Activated CD8-positive, alpha-beta memory T cell treated with anti-CD3 and anti-CD28 coated beads for 48 hours (primary cell): ENCODE measurements around the gene INKA2.

Source experiments
- DNase-seq, 3 experiments: peaks; one replicate each; pipeline ENCODE4 v3.0.0-alpha.2; 2020; ENCODE audit warnings: low read depth in 2 of 3, low spot score in 2 of 3

Gene INKA2

DNA sequence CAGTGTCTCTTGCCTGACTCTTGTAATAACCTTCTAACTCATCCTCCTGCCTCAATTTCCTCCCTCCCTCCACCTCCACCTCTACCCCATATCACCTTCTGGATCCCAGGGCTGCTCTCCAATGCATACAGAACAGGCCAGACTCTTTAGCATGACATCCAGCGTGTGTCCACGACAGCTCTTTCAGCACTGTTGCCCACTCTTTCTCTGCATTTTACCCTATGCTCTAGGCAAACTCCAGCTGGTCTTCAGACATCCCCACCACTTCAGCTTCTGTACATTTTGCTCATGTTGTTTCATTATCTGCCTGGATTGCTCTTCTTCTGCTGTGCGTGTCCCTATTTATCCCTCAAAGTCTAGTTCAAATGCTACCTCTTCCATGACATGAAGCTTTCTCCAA is 4.8 kb downstream of the INKA2 start:
- no peak for DNase-seq

DNA sequence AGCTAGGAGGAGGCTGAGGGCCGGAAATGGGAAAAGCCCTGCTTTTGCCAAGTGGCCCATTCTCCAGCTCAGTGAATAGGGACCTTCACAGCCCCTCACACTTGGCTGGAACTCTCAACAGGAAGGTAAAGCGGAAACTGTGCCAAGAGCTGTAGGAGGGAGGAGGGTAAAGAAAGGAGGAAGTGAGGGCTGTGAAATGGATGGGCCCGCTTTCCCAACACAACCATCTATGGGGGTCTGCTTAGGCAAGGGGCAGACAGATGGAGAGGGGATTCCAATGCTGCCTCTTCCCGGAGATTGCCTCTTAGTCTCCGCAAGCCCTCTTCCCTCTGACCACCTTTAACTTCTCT is 5.2 kb downstream of the INKA2 start:
- DNase-seq: no peak

DNA sequence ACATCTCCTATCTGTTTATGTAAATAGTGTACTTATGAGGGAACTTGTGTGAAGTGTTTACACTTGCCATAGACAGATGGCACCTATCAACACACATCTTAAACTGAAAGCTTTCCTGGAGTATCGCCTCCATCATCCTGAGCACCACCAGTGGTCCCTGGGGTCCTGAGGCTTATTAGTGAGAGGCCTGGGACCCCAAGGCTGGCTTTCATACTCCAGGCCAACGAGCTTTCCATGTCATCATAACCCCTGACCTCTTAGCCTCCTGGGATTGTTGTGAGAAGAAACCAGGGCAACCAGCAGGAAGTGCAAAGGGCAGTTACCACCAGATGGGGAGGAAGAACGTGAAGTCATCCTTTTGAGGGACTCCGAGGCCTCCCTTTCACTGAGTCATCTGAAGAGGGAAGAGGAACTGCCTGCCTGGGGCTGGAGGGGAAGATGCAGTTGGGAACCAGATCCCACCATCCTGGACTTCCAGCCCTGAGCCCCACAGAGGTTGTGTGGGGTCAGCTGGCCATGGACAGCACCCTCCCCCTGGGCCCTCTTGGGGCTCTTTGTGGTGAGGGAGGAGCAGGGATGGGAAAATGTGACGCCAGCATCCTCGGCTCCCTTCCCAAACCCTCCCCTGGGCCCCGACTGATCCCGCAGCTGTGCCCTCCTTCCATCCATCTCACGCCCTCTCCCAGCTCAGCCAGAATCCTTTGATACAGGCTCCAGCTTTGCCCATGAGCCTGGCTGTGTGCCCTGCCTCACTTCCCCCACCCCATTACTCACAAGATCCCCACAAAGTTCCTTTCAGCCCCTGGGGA is 5.8 kb downstream of the INKA2 start:
- no peak for DNase-seq

DNA sequence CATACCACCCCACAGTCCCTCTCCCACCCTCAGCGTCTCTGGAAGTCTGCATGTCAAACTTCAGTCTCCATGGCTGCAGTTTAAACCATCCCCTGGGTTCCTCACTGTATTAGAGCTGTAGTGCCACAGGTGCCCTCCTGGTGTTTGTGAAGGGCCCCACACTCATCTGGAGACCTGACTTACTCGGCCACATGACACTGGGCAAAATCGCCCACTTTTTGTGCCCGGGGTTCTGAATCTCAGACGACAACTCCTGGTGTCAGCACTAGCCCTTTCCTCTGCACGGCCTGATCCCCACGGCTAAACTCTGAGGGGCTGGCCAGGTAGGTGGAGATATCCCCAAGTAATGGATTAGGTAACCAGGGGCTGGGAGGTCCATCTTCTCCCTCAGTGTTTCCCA is 6.5 kb downstream of the INKA2 start:
- no peak for DNase-seq

DNA sequence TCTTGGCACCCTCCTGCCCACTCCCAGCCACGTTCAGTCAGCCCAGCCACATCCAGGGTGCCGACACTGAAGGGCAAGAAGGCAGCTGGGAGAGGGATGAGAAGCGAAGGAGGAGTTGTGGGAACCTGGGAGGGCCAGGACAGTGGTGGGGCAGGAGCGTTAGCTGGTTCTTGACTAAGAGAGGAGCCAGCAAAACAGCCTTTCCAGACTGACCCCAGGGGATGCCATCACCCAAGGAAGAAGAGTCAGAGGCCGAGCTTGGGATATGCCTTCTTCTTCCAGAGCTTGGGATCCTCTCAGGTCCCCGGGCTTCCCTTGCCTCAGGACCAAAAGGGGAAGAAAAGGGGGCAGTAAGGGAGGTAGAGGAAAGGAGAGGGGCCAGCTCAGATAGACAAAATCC is 7.2 kb downstream of the INKA2 start:
- DNase-seq: no peak

DNA sequence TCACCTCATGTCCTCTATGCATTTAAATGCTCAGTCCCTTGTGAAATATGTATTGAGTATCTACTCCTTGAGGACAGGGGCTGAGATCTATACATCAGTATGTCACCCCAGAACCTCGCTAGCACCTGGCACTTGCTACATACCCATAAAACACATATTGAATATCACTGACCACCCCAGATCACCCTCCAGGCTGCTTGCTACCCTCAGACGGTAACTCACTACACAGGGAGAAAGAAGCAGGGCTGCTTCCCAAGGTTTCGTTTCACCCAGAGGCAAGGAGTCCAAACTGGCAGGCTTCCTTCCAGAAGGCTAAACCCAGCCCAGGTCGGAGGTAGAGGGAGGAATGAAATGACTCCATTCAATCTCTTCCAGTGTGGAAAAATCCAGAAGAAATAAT is 8.5 kb downstream of the INKA2 start:
- DNase-seq: no peak

DNA sequence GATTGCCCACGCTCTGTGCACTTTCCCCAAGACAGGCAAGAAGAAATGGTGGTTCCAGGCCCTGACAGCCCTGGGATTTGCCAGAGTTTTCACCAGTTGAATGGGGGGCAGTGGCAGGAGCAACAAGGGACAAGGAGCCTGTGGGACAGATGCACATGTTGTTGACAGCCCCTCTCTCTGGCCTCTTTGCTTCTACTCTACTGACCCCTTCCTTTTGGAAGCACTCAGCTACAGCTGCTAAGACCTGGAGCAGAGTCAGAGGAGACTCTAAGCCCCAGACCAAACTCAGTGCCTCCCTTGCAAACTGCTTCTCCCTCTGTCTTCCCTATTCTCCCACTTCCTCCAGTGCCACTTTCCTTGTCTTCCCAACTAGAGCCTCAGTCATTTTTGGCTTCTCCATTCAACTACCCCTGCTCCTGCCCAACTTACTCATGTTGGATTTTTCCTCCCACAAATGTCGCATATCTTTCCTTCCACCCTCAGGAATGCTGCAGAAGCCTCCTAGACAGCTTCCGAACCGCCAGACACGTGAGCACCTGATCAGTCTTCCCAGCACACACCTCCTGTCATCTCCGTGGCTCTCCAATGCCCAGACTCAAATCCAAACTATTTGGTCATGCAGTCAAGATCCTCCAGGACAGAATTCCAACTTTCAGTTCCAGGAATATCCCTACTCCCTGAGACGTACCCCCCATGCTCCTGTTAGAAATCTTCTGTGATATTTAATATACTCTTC is 9.1 kb downstream of the INKA2 start:
- no peak for DNase-seq

DNA sequence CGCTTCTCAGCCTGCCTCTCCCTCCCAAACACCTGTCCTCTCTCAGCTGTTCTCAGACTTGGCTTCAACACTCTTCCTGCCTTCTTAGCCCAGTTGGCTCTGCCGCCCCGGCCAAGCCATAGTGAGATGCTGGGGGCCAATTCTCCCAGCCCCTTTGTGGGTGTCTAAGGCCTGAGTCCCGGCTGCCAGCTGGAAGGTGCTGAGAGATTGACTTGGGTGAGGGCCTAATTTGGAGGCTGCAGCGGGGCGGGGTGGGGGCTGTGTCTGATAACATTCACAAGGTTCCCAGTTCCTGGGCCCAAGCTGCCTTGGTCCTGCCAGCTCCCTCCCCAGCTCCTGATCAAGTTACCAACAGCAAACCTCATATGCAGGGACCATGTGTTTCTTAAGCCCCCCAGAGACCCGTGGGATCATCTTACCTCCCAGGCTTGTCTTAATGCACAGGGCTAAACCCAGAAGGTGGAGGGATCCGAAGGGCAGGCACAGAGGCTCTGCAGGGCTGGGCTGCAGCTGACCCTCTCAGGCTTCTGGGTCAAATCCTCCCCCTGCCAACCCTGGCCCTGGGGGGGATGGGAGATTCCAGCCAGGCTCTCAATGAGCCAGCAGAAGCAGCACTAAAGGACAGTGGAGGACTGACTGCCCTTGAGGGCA is 9.8 kb downstream of the INKA2 start:
- DNase-seq: no peak

DNA sequence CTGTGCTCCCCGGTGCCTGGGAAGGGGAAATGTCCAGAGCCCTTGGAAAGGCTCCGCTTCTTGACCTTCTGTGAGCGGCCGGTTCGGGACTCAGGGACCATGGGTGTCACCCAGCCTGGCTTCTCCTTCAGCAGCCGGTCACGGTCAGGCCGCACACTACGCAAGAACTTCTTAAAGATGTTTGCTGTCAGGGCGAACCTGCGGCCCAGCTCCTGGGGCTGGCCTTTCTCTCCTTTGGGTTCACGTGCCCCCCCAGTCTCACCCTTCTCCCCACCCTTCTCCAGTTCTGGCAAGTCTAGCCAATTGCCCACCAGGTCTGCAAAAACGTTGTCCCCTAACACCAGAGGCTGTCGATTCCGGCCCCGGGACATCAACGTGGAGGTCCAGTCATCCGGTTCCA is 12.1 kb downstream of the INKA2 start:
- no peak for DNase-seq

DNA sequence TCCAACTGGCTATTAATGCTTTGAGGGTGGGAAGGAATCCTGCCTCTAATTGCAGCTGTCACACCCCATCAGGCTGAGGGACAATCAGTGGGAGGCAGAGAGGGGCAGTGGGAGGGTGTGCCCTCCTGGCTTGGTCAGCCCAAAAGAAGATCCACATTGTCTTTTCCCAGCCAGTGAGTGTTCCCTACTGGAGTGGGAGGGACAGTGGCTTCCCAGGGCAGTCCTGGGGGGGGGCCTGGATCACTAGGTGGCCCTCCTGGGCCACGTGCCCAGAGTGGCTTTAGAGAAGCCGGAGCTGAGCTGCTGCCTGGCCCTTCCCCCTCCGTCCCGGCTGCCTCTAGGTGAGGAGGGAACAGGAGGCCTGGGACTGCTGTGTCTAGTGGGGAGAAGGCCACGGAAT is 14.0 kb downstream of the INKA2 start:
- DNase-seq: no peak

DNA sequence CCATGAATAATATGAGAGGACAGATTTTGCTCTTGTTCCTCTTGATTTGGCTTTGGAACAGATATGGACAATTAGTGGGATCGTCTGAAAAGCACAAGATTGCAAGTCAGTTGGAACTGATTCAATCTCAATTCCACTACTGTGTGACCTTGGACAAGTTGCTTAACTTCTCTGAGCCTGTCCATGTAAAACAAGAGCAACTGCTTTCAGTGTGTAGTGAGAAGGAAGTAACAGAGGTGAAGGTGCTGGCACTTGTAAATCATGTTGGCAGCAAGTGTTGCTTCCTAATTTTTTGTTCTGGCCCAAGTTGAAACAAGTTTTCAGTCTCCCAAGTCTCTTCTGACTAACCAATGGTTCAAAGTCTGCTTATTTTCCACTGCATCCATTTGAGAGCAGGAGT is 15.3 kb downstream of the INKA2 start:
- DNase-seq: no peak

DNA sequence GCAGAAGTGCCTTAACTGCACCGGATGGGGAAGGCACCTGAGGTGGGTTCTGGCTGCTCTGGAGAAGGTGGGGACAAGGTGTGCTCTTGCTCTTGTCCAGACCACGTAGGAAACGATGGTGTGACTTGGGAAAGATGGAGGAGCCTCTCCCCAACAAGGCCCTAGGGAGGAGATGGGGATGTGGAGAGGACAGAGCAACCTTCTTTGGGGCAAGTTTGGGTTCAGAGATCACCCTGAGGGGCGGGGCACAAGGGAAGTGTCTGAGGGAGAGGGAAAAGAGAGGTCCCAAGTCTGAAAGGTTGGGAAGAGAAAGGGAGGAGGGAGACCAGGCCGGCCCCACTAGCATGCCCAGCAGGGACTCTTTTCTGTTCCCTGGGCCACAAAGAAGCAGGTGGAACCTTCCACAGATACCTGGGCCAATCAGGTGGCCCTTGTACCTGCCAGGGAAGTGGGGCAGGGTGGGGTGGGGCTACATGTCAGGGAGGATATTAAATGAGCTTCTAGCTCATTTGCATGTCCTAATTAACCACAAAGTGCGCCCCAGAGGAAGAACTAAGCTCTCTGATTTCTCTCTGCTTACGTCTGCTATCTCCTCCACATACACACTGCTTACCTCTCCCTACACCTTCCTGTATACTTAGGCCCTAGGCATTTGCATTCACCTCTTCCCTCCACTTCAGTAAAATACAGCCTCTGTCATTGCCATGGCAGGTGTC is 15.9 kb downstream of the INKA2 start:
- DNase-seq: no peak

DNA sequence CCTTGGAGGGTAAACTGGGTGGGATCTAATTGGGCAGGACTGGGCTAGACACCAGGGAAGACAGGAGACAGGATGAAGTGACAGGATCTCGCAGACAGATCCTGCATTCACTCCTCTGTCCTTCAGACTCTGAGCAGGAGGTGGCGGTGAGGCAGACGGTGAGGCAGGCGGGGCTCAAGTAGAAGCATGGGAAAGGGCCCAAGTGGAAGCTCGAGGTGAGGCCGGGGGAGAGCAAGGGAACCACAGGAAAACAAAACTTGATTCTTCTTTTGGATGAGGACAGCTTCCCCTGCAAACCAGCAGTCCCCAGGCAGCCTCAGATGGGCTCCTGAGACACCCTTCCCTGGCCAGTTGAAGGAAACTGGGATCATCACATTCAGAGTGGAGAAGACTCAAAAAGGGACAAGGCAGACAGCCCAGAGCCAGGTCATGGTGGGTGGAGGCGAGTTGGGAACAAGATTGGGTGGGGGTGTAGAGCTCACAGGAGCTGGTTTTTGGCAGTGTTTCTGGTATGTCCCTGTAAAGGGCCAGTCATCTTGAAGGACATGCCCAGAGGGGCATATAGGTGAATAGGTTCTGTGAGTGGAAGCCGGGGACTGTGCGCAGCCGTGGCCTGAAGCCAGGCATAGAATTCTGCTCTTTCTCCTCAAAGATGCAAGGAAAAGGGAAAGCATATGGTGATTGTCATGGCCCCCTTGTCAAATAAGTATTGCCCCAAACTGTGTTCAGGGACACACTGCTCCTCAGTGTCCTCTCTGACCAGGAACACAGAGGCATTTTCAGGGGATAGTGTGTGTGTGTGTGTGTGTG is 18.0 kb downstream of the INKA2 start:
- DNase-seq: no peak

DNA sequence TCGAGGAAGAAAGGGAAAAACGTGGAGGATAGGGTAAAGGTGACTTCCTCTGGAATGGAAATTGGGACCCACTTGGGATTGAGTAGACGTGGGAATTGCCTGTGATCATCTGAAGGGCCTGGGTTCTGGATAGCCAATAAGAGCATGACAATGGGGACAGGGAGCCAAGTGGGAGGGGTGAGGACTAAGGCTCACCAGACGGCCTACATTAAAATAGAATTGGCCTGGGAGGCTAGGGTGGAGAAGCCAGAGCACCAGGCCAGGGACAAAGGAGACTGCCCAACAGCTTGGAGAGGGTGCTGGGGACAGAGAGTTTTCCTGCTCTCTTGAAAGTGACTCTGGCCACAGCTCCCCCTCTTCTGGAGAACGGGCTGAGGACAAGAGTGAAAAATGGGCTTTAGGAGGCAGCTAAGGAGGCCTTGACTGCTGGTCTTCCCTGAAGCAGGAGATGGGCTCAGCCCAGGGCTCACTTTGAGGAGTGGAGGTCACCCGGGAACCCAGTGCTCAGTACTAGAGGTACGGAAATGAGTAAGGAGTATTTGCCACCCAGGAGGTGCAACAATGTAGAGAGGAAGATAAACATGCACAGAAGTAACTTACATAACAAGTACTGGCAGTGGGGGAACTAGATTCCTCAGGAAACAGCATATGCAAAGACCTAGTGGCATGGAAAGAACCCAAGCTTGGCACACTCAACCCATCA is 18.8 kb downstream of the INKA2 start:
- no peak for DNase-seq

DNA sequence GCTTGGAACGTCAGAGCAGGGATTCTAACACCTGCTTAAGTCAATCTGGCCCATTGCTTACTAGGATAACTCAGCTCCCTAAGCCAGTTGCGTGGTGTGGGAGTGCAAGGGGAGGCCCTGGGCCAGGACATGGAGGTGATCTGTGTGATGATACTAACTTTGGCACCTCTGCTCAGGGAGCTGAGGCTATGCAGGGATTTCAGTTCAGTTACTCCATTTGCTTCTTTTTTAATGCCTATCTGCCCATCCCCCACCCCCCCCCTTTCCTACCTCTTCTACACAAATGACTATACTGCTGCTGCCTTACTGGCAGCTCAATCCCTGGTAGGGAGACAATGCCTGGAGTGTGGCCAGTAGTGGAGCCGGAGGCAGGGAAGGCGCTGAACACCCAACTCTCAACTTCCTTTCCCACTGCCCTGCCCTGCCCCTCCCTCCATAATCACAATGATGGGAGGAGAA is 19.5 kb downstream of the INKA2 start:
- no peak for DNase-seq

DNA sequence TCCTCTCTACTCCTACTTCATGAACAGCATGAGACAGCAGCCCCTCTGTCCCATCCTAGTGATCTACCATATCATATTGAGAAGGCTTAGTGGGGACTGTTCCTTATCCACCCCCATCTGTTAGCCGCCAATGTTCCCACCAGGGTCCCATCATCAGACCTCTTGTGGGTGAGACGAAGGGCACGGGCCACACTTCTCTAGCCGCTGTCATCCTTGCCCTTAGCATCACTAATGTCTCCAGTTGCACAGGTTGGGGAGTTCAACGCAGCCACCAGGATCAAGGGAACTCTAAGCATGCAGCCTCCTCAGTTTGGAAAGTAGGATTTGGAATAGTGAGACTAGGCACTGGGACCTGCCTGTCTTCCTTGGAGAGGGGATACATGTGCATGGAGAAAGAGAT is 20.1 kb downstream of the INKA2 start:
- no peak for DNase-seq

DNA sequence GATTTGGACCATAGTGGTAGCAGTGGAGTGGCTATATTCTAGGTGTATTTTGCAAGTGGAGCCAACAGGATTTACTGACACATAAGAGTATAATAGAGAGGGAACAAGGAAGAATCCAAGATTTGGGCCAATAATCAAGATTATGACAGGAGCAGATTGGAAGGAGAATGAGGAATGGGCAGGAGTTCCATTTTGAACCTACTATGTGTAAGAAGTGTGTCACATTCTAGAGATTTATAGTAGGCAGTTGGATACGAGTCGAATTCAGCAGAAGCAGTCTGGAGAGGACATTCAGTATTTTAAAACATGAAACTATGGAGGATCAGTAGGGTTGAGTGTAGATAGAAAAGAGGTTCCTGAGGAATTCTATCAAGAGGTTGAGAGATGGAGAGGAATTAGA is 21.7 kb downstream of the INKA2 start:
- no peak for DNase-seq

DNA sequence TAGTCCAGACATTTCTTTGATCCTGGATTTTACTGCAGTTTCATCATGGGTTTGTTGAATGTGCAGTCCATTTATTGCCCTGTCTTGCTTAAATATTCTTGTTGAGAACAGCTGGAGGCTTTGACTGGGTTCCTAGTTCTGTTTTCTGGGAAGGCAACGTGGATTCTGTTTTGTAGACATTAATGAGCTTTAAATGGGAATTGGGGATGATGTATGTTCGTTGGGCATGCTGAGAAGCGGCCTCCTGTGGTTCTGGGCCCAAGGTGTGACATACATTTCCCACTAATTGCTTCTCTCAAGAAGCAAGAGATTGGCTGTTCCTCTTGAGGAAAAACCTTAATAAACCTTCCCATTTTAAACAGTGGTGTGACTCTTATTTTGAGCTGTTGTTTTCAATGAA is 22.9 kb downstream of the INKA2 start:
- no peak for DNase-seq

DNA sequence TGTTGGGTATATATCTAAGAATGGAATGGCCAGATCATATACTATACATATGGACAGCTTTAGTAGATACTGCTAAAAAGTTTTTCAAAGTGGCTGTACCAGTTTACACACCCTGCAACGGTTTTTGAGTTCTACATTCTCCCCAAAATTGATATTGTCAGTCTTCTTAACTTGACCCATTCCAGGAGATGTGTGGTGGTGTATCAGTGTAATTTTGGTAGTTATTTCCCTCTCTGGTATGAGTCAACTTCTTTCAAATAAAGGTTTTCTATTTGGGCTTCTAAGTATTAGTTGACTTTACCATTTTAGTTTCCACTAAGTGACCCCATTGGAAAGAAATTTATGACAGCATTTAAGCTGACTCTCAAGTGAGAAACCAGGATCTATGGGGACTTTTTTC is 29.2 kb downstream of the INKA2 start:
- no peak for DNase-seq

DNA sequence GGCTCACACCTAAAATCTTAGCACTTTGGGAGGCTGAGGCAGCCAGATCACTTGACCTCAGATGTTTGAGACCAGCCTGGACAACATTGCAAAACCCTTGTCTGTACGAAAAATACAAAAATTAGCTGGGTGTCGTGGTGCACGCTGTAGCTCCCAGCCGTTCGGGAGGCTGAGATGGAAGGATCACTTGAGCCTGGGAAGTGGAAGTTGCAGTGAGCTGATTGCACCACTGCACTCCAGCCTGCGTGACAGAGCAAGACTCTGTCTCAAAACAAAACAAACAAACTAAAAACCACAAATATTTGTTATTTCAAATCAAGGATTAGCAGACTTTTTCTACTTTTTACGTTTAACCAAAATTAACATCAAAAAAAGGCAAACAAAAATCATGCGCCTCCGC is 31.3 kb downstream of the INKA2 start:
- DNase-seq: no peak
